HCT116 (cell line): ENCODE results near the gene MALRD1. TPM values are rescaled to one million over a fixed set of nuclear protein-coding genes. Genes with fewer than 3 reads are reported as not detected.

Source experiments
- ATAC-seq: fragments of 200-7000 bp; cut with Tn5 transposase; 2 replicates; pipeline ENCODE4 v1.9.1; 2020; ENCODE audit warnings: mild to moderate bottlenecking, moderate library complexity
- BruUV-seq: library from RNA; stranded (reverse); fragments of 400-500 nt; replicated peaks from 2 replicates; lab custom pipeline; 2021; lab: Mats Ljungman, UMichigan
- CTCF ChIA-PET: fragments of 300-600 bp; sonication (Branson Sonifier 250); formaldehyde crosslinking; loops from one replicate; lab custom pipeline; 2021; ENCODE audit warnings: antibody characterized with exemption; lab: Charles Lee
- POLR2A ChIA-PET: fragments of 300-600, 350-600 bp; sonication (Branson Sonifier 250); formaldehyde crosslinking; loops from one replicate; lab custom pipeline; 2021; ENCODE audit warnings: antibody characterized with exemption; lab: Charles Lee
- RAD21 ChIA-PET, 2 experiments: fragments of 300-600 bp; sonication (Branson Sonifier 250); formaldehyde crosslinking; loops; one replicate each; lab custom pipeline; 2023; ENCODE audit warnings: low total read pairs in 2 of 2; ENCODE audit not compliant: uncharacterized antibody in 2 of 2, unreplicated experiment in 2 of 2, low non-redundant PET in 1 of 2; lab: Charles Lee
- DNase-seq: peaks from one replicate; pipeline ENCODE4 v3.0.0-alpha.2; 2010; ENCODE audit warnings: low read depth, low spot score
- H2AFZ ChIP-seq: fragments of 200-600 bp; shearing (Covaris generic), sonication (generic); 2 replicates; pipeline ENCODE4 v1.6.1; 2017; ENCODE audit warnings: low read depth, mixed run types, mixed read lengths, antibody characterized with exemption, low read length; ENCODE audit not compliant: poor library complexity, severe bottlenecking
- H3K27ac ChIP-seq: 2 replicates; pipeline ENCODE4 v1.5.1; 2012; ENCODE audit warnings: low read depth, low read length
- H3K27me3 ChIP-seq: fragments of 200-600 bp; sonication (generic); 2 replicates; pipeline ENCODE4 v1.6.1; 2016; ENCODE audit warnings: mixed run types, low read length, mixed read lengths; ENCODE audit not compliant: insufficient read depth
- H3K36me3 ChIP-seq, 2 experiments: fragments of 200-500 bp in 1 of 2; fragments of 200-600 bp in 1 of 2; sonication (Bioruptor generic) in 1 of 2; sonication (generic) in 1 of 2; 2 replicates each; pipeline versions ENCODE4 v1.5.1 to v1.6.1; 2014 to 2016; ENCODE audit warnings: low read length in 2 of 2, inconsistent platforms in 1 of 2, mixed read lengths in 1 of 2, mixed run types in 1 of 2; ENCODE audit not compliant: insufficient read depth in 2 of 2, control insufficient read depth in 1 of 2
- H3K4me1 ChIP-seq, 2 experiments: fragments of 200-600 bp in 1 of 2; sonication (generic) in 1 of 2; 2 replicates each; pipeline versions ENCODE4 v1.5.1 to v1.6.1; 2012 to 2017; ENCODE audit warnings: low read length in 2 of 2, inconsistent platforms in 1 of 2, mild to moderate bottlenecking in 1 of 2, mixed read lengths in 1 of 2, mixed run types in 1 of 2, moderate library complexity in 1 of 2; ENCODE audit not compliant: insufficient read depth in 2 of 2, control insufficient read depth in 1 of 2
- H3K4me2 ChIP-seq: fragments of 200-600 bp; sonication (generic); 2 replicates; pipeline ENCODE4 v1.6.1; 2017; ENCODE audit warnings: mixed run types, low read length, mixed read lengths
- H3K4me3 ChIP-seq, 2 experiments: fragments of 200-600 bp in 1 of 2; sonication (generic) in 1 of 2; replicated peaks in 1 of 2; 2 replicates each; pipeline ENCODE4 v1.5.1; 2011 to 2016; ENCODE audit warnings: low read length in 2 of 2, control low read depth in 1 of 2, low read depth in 1 of 2, mild to moderate bottlenecking in 1 of 2, mixed read lengths in 1 of 2, mixed run types in 1 of 2
- H3K79me2 ChIP-seq: fragments of 200-600 bp; sonication (generic); 2 replicates; pipeline ENCODE4 v1.6.1; 2017; ENCODE audit warnings: mild to moderate bottlenecking, mixed run types, low read length, moderate library complexity, mixed read lengths; ENCODE audit not compliant: insufficient read depth
- H3K9ac ChIP-seq: fragments of 200-600 bp; sonication (generic); 2 replicates; pipeline ENCODE4 v1.6.1; 2016; ENCODE audit warnings: low read length, mixed read lengths
- H3K9me2 ChIP-seq: fragments of 200-600 bp; sonication (generic), shearing (Covaris generic); 2 replicates; pipeline ENCODE4 v1.6.1; 2017; ENCODE audit warnings: mixed run types, mild to moderate bottlenecking, moderate library complexity; ENCODE audit not compliant: insufficient read depth
- H3K9me3 ChIP-seq, 2 experiments: fragments of 200-500 bp in 1 of 2; fragments of 200-600 bp in 1 of 2; sonication (Bioruptor generic) in 1 of 2; sonication (generic) in 1 of 2; 2 replicates each; pipeline ENCODE4 v1.6.1; 2014 to 2017; ENCODE audit warnings: low read length in 2 of 2, mixed read lengths in 2 of 2, inconsistent platforms in 1 of 2, low read depth in 1 of 2, mild to moderate bottlenecking in 1 of 2, mixed run types in 1 of 2, moderate library complexity in 1 of 2; ENCODE audit not compliant: control insufficient read depth in 1 of 2, insufficient read depth in 1 of 2
- H4K20me1 ChIP-seq: fragments of 200-600 bp; sonication (generic), shearing (Covaris generic); 2 replicates; pipeline ENCODE4 v1.6.1; 2017; ENCODE audit warnings: mixed run types, mild to moderate bottlenecking, moderate library complexity; ENCODE audit not compliant: insufficient read depth
- CBX3 ChIP-seq: IDR thresholded peaks from 2 replicates; pipeline ENCODE4 v1.6.1; 2012; ENCODE audit warnings: low read depth
- CEBPB ChIP-seq: IDR thresholded peaks from 2 replicates; pipeline ENCODE4 v1.6.1; 2012; ENCODE audit warnings: low read depth
- CTCF ChIP-seq, 3 experiments: fragments of 200-600 bp in 1 of 3; sonication (generic) in 1 of 3; IDR thresholded peaks in 2 of 3; conservative IDR thresholded peaks in 1 of 3; 2 replicates each; pipeline ENCODE4 v1.5.1; 2012 to 2017; ENCODE audit warnings: low read depth in 2 of 3, low read length in 2 of 3, antibody characterized with exemption in 1 of 3, borderline replicate concordance in 1 of 3, control low read depth in 1 of 3, mild to moderate bottlenecking in 1 of 3, mixed read lengths in 1 of 3, mixed run types in 1 of 3, moderate library complexity in 1 of 3; ENCODE audit not compliant: insufficient read depth in 1 of 3
- EGR1 ChIP-seq: IDR thresholded peaks from 2 replicates; pipeline ENCODE4 v1.6.1; 2012; ENCODE audit warnings: low read depth
- ELF1 ChIP-seq: IDR thresholded peaks from 2 replicates; pipeline ENCODE4 v1.6.1; 2012; ENCODE audit warnings: low read depth, borderline replicate concordance
- EZH2phosphoT487 ChIP-seq: fragments of 200-600 bp; IDR thresholded peaks from 2 replicates; pipeline ENCODE4 v1.6.1; 2018; ENCODE audit warnings: antibody characterized with exemption, borderline replicate concordance
- FOSL1 ChIP-seq: IDR thresholded peaks from 2 replicates; pipeline ENCODE4 v1.6.1; 2012; ENCODE audit warnings: low read depth
- POLR2A ChIP-seq: IDR thresholded peaks from 2 replicates; pipeline ENCODE4 v1.7.0; 2011; ENCODE audit warnings: borderline replicate concordance; ENCODE audit not compliant: insufficient read depth, insufficient read length; ENCODE audit errors: extremely low read depth
- POLR2AphosphoS5 ChIP-seq: IDR thresholded peaks from 2 replicates; pipeline ENCODE4 v1.6.1; 2011; ENCODE audit warnings: mild to moderate bottlenecking, low read depth, low read length, moderate library complexity
- REST ChIP-seq: IDR thresholded peaks from 2 replicates; pipeline ENCODE4 v1.6.1; 2012; ENCODE audit warnings: low read depth
- SIN3A ChIP-seq: IDR thresholded peaks from 2 replicates; pipeline ENCODE4 v1.6.1; 2012; ENCODE audit warnings: low read depth
- SP1 ChIP-seq: IDR thresholded peaks from 2 replicates; pipeline ENCODE4 v1.6.1; 2012; ENCODE audit warnings: low read depth
- SRF ChIP-seq: IDR thresholded peaks from 2 replicates; pipeline ENCODE4 v1.6.1; 2012; ENCODE audit warnings: low read depth
- TCF7L2 ChIP-seq: IDR thresholded peaks from 2 replicates; pipeline ENCODE4 v1.7.0; 2011; ENCODE audit warnings: borderline replicate concordance, inconsistent platforms; ENCODE audit not compliant: insufficient read depth, insufficient read length; ENCODE audit errors: extremely low read depth
- YY1 ChIP-seq: IDR thresholded peaks from 2 replicates; pipeline ENCODE4 v1.6.1; 2011; ENCODE audit warnings: low read length, low read depth, moderate library complexity, mild to moderate bottlenecking; ENCODE audit not compliant: insufficient replicate concordance; ENCODE audit errors: extremely low read depth
- ZFX ChIP-seq: fragments of 450-650 bp; IDR thresholded peaks from 2 replicates; pipeline ENCODE4 v1.6.1; 2017
- ZNF274 ChIP-seq: fragments of 200-500 bp; sonication (Bioruptor generic); IDR thresholded peaks from 2 replicates; pipeline ENCODE4 v1.6.1; 2014; ENCODE audit warnings: mild to moderate bottlenecking, low read depth, low read length, inconsistent platforms
- intact Hi-C: fragments of 100-400 bp; cut with micrococcal nuclease; formaldehyde crosslinking; loops from 2 replicates; pipeline ENCODE4 v1.10.0; 2022
- total RNA-seq: library from RNA; stranded (reverse); gene quantifications from one replicate; pipeline ENCODE4 v1.2.1, GENCODE V29; 2021; ENCODE audit not compliant: unreplicated experiment

Gene MALRD1
- total RNA-seq, 1 experiment from 2014 or later: not detected

- CTCF ChIA-PET: no interaction called here
- ATAC-seq: no peak
These were observed 267.7 kb downstream of the MALRD1 start for GRCh38 chr10:19316204-19316870.

More at GRCh38 chr10:19316204-19316870, 267.7 kb downstream of the MALRD1 start:
- Histone ChIP-seq H3K9me2 (no peaks in the 10 kb centered on the region), H3K9me3 (peaks cover 2 to 13% of the 10 kb centered on the region in 2 experiments; a peak in 2 of 4 replicates), H3K79me2 (no peaks in the 10 kb centered on the region), H3K4me3 (no peak overlapping the region), H3K27me3 (no peaks in the 10 kb centered on the region), H3K36me3 (no peaks in the 10 kb centered on the region)
- ChIA-PET RAD21 (no interaction called here), POLR2A (no interaction called here)
- no peak for DNase-seq
- intact Hi-C loops: no loop called here
- BruUV-seq: no TSS peak
- TF ChIP-seq TCF7L2 (no peak), ZFX (no peak), EGR1 (no peak), YY1 (no peak), POLR2A (no peak), CBX3 (no peak), CTCF (IDR thresholded peaks at IDR 0.05 in 2 of 3, conservative IDR thresholded peaks at IDR 0.05 in 1 of 3; ENCODE audit: borderline replicate concordance in 1 of 3, insufficient read depth in 1 of 3, low read depth in 2 of 3, low read length in 2 of 3) (no peak), EZH2phosphoT487 (no peak), ZNF274 (no peak), POLR2AphosphoS5 (no peak), SP1 (no peak), CEBPB (no peak), REST (no peak), ELF1 (no peak), FOSL1 (no peak), SRF (no peak), SIN3A (no peak)
- TF ChIP-seq, all 23 proteins: peak for 0
- Histone ChIP-seq H3K9ac (no peak overlapping the region), H2AFZ (no peak overlapping the region), H4K20me1 (no peaks in the 10 kb centered on the region), H3K27ac (no peak overlapping the region), H3K4me2 (no peak overlapping the region), H3K4me1 (no peaks in the 10 kb centered on the region)
